Thyroid gland (tissue), 4 donors: Measurements from ENCODE around the gene MTIF2.

Experiments used
- CTCF ChIP-seq, 6 experiments: fragments of 200-600 bp in 3 of 6; fragments of 450-650 bp in 3 of 6; sonication (generic) in 3 of 6; IDR thresholded peaks; one replicate each; pipeline ENCODE4 v1.5.1; 2016 to 2019; ENCODE audit warnings: antibody characterized with exemption in 6 of 6, mild to moderate bottlenecking in 2 of 6, inconsistent platforms in 1 of 6, moderate library complexity in 1 of 6
- POLR2A ChIP-seq, 2 donors: fragments of 450-650 bp; IDR thresholded peaks; one replicate each; pipeline ENCODE4 v1.6.1; 2017; ENCODE audit warnings: antibody characterized with exemption in 2 of 2, mild to moderate bottlenecking in 2 of 2, moderate library complexity in 1 of 2

GRCh38 chr2:55200416-55200815 is 68.6 kb downstream of the MTIF2 start:
- TF ChIP-seq CTCF (IDR thresholded peaks at IDR 0.05) (no peak), POLR2A (IDR thresholded peaks at IDR 0.05) (no peak)
